ENCODE data around the gene PNCK. TPM values are rescaled to one million over a fixed set of nuclear protein-coding genes. Genes with fewer than 3 reads are reported as not detected.

The PNCK gene
- total RNA-seq, 1 experiment from 2014 or later = 2.3 TPM

DNA sequence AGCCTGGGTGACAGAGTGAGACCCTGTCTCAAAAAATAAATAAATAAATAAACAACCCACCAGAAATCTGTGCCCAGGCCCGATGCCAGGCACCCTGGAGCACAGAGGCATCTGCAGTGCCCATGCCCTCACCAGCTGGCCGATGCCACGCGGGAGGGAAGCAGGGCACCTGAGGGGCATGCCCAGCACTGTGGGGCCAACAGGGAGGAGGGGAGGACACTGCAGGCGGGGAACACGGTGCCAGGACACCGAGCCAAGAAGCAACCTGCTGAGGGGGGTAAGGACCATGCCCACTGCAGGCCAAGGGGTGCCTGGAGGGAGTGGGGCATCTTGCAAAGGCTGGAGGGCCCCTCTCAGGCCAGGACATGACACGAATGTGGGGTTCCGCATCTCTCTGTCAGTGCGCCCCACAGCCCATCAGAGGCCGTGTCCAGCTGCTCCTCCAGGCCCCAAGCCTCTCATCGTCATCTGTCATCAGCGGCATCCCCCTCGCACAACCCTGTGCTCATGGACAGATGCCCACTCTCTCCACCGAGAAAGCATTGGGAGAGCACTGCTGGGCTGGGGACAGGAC lies 39.9 kb downstream of the PNCK start:
- TF ChIP-seq, protein P1, sequence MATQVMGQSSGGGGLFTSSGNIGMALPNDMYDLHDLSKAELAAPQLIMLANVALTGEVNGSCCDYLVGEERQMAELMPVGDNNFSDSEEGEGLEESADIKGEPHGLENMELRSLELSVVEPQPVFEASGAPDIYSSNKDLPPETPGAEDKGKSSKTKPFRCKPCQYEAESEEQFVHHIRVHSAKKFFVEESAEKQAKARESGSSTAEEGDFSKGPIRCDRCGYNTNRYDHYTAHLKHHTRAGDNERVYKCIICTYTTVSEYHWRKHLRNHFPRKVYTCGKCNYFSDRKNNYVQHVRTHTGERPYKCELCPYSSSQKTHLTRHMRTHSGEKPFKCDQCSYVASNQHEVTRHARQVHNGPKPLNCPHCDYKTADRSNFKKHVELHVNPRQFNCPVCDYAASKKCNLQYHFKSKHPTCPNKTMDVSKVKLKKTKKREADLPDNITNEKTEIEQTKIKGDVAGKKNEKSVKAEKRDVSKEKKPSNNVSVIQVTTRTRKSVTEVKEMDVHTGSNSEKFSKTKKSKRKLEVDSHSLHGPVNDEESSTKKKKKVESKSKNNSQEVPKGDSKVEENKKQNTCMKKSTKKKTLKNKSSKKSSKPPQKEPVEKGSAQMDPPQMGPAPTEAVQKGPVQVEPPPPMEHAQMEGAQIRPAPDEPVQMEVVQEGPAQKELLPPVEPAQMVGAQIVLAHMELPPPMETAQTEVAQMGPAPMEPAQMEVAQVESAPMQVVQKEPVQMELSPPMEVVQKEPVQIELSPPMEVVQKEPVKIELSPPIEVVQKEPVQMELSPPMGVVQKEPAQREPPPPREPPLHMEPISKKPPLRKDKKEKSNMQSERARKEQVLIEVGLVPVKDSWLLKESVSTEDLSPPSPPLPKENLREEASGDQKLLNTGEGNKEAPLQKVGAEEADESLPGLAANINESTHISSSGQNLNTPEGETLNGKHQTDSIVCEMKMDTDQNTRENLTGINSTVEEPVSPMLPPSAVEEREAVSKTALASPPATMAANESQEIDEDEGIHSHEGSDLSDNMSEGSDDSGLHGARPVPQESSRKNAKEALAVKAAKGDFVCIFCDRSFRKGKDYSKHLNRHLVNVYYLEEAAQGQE (IDR thresholded peaks at IDR 0.05; ENCODE audit: insufficient read depth in 1 of 2, low read depth in 2 of 2, low read length in 1 of 2) = no peak
- TF ChIP-seq POLR2AphosphoS5 (IDR thresholded peaks at IDR 0.05; ENCODE audit: low read depth, low read length) (no peak), TCF7L2 (IDR thresholded peaks at IDR 0.05; ENCODE audit: low read depth, low read length) (no peak), SIN3A (IDR thresholded peaks at IDR 0.05; ENCODE audit: borderline replicate concordance, insufficient read depth, low read depth, low read length) (no peak)
- TF ChIP-seq, protein P2, sequence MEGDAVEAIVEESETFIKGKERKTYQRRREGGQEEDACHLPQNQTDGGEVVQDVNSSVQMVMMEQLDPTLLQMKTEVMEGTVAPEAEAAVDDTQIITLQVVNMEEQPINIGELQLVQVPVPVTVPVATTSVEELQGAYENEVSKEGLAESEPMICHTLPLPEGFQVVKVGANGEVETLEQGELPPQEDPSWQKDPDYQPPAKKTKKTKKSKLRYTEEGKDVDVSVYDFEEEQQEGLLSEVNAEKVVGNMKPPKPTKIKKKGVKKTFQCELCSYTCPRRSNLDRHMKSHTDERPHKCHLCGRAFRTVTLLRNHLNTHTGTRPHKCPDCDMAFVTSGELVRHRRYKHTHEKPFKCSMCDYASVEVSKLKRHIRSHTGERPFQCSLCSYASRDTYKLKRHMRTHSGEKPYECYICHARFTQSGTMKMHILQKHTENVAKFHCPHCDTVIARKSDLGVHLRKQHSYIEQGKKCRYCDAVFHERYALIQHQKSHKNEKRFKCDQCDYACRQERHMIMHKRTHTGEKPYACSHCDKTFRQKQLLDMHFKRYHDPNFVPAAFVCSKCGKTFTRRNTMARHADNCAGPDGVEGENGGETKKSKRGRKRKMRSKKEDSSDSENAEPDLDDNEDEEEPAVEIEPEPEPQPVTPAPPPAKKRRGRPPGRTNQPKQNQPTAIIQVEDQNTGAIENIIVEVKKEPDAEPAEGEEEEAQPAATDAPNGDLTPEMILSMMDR (IDR thresholded peaks at IDR 0.05) = no peak
- no peak overlapping the region for H3K4me3 ChIP-seq (ENCODE audit: low read depth in 2 of 2, low read length in 2 of 2)
- ATAC-seq = no peak
- DNase-seq (ENCODE audit: low read depth, low spot score) = no peak
- BruUV-seq (replicated peaks) = no TSS peak
- H3K27me3 ChIP-seq (ENCODE audit: control insufficient read depth, insufficient read depth, low read length) = no peaks in the 10 kb centered on the region
- no peaks in the 10 kb centered on the region for H3K9me3 ChIP-seq (ENCODE audit: control insufficient read depth, insufficient read depth, low read depth, low read length)
- POLR2A ChIA-PET = no interaction called here
- in situ Hi-C loops (cut with HindIII; ENCODE audit: low pct_unique_long_range_greater_than_20kb, low sequenced_read_pairs) (no loop called here), intact Hi-C loops (cut with micrococcal nuclease; ENCODE audit: unreplicated experiment) (no loop called here)
- no peaks in the 10 kb centered on the region for H3K36me3 ChIP-seq (ENCODE audit: control insufficient read depth, insufficient read depth, low read length)
- no peaks in the 10 kb centered on the region for H3K4me1 ChIP-seq (ENCODE audit: control insufficient read depth, insufficient read depth, low read length)
- H3K27ac ChIP-seq (ENCODE audit: low read length) = no peak overlapping the region
- CTCF ChIA-PET = no interaction called here

DNA sequence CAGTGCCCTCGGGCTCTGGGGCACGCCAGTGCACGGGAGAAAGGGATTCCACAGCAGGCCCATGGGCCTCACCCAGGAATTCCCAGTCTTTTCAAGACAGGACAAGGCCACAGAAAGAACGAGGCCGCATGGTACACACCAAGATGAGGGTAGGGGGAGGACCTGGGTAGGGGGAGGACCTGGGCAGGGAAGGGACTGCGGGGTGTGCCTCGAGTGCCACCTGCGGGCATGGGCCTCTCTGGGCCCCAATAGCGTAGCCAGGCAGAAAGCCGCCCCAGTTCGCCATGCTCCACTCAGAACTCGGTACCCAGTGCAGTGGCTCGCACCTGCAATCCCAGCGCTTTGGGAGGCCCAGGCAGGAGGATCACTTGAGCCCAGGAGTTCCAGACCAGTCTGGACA lies 40.6 kb downstream of the PNCK start:
- no peaks in the 10 kb centered on the region for H3K36me3 ChIP-seq (ENCODE audit: control insufficient read depth, insufficient read depth, low read length)
- H3K9me3 ChIP-seq (ENCODE audit: control insufficient read depth, insufficient read depth, low read depth, low read length) = no peaks in the 10 kb centered on the region
- H3K27ac ChIP-seq (ENCODE audit: low read length) = no peak overlapping the region
- TF ChIP-seq, protein P1 (IDR thresholded peaks at IDR 0.05; ENCODE audit: insufficient read depth in 1 of 2, low read depth in 2 of 2, low read length in 1 of 2) = no peak
- TF ChIP-seq POLR2AphosphoS5 (IDR thresholded peaks at IDR 0.05; ENCODE audit: low read depth, low read length) (no peak), TCF7L2 (IDR thresholded peaks at IDR 0.05; ENCODE audit: low read depth, low read length) (no peak), SIN3A (IDR thresholded peaks at IDR 0.05; ENCODE audit: borderline replicate concordance, insufficient read depth, low read depth, low read length) (no peak)
- TF ChIP-seq, protein P2 (IDR thresholded peaks at IDR 0.05) = no peak
- no peak overlapping the region for H3K4me3 ChIP-seq (ENCODE audit: low read depth in 2 of 2, low read length in 2 of 2)
- BruUV-seq (replicated peaks) = no TSS peak
- H3K4me1 ChIP-seq (ENCODE audit: control insufficient read depth, insufficient read depth, low read length) = no peaks in the 10 kb centered on the region
- POLR2A ChIA-PET = no interaction called here
- intact Hi-C loops (cut with micrococcal nuclease; ENCODE audit: unreplicated experiment) (no loop called here), in situ Hi-C loops (cut with HindIII; ENCODE audit: low pct_unique_long_range_greater_than_20kb, low sequenced_read_pairs) (no loop called here)
- H3K27me3 ChIP-seq (ENCODE audit: control insufficient read depth, insufficient read depth, low read length) = no peaks in the 10 kb centered on the region
- ATAC-seq (no peak), DNase-seq (ENCODE audit: low read depth, low spot score) (no peak)
- CTCF ChIA-PET = no interaction called here
